HEK293T (cell line): ENCODE measurements around the gene FLII.

ENCODE experiments used
- CTCF ChIA-PET: fragments of 350-600 bp; formaldehyde crosslinking; extraction: SDS; loops from one replicate; lab custom pipeline; 2021; ENCODE audit warnings: antibody characterized with exemption, inconsistent platforms; lab: Yijun Ruan, JAX
- POLR2A ChIA-PET: fragments of 350-600 bp; formaldehyde crosslinking; extraction: SDS; loops from one replicate; lab custom pipeline; 2020; ENCODE audit warnings: antibody characterized with exemption, inconsistent platforms; lab: Yijun Ruan, JAX
- DNase-seq: peaks from one replicate; pipeline ENCODE4 v3.0.0; 2012; ENCODE audit warnings: mixed read lengths; ENCODE audit errors: extremely low spot score
- ARNT ChIP-seq: fragments of 450-650 bp; IDR thresholded peaks from 2 replicates; pipeline ENCODE4 v1.6.1; 2017; ENCODE audit warnings: mild to moderate bottlenecking
- BHLHE40 ChIP-seq: fragments of 450-650 bp; IDR thresholded peaks from 2 replicates; pipeline ENCODE4 v1.6.1; 2016; ENCODE audit warnings: mild to moderate bottlenecking, moderate library complexity, borderline replicate concordance
- CTBP1 ChIP-seq: fragments of 450-650 bp; IDR thresholded peaks from 2 replicates; pipeline ENCODE4 v1.6.1; 2016; ENCODE audit warnings: borderline replicate concordance
- ELF4 ChIP-seq: fragments of 450-650 bp; IDR thresholded peaks from 2 replicates; pipeline ENCODE4 v1.6.1; 2017; ENCODE audit warnings: antibody characterized with exemption
- FOXA1 ChIP-seq: fragments of 450-650 bp; IDR thresholded peaks from 2 replicates; pipeline ENCODE4 v1.6.1; 2016; ENCODE audit warnings: mild to moderate bottlenecking
- FOXK2 ChIP-seq: fragments of 450-650 bp; IDR thresholded peaks from 2 replicates; pipeline ENCODE4 v1.6.1; 2016; ENCODE audit warnings: mild to moderate bottlenecking
- FOXM1 ChIP-seq: fragments of 450-650 bp; IDR thresholded peaks from 2 replicates; pipeline ENCODE4 v1.6.1; 2017; ENCODE audit warnings: mild to moderate bottlenecking, borderline replicate concordance
- HDGF ChIP-seq: fragments of 450-650 bp; IDR thresholded peaks from 2 replicates; pipeline ENCODE4 v1.6.1; 2017; ENCODE audit warnings: antibody characterized with exemption, borderline replicate concordance
- L3MBTL2 ChIP-seq: fragments of 450-650 bp; conservative IDR thresholded peaks from 2 replicates; pipeline ENCODE4 v1.6.1; 2016; ENCODE audit warnings: mild to moderate bottlenecking
- LEF1 ChIP-seq: fragments of 450-650 bp; IDR thresholded peaks from 2 replicates; pipeline ENCODE4 v1.6.1; 2017; ENCODE audit warnings: mild to moderate bottlenecking, borderline replicate concordance
- NFRKB ChIP-seq: fragments of 450-650 bp; IDR thresholded peaks from 2 replicates; pipeline ENCODE4 v1.6.1; 2016; ENCODE audit warnings: mild to moderate bottlenecking, moderate library complexity
- PKNOX1 ChIP-seq: fragments of 450-650 bp; IDR thresholded peaks from 2 replicates; pipeline ENCODE4 v1.6.1; 2016
- SP1 ChIP-seq: fragments of 450-650 bp; IDR thresholded peaks from 2 replicates; pipeline ENCODE4 v1.6.1; 2017
- SUZ12 ChIP-seq: fragments of 450-650 bp; IDR thresholded peaks from 2 replicates; pipeline ENCODE4 v1.6.1; 2016; ENCODE audit warnings: mild to moderate bottlenecking
- TARDBP ChIP-seq: fragments of 450-650 bp; IDR thresholded peaks from 2 replicates; pipeline ENCODE4 v1.6.1; 2016
- ZNF384 ChIP-seq: fragments of 450-650 bp; IDR thresholded peaks from 2 replicates; pipeline ENCODE4 v1.6.1; 2016

The FLII gene

GRCh38 chr17:18234853-18235380, 23.6 kb downstream of the FLII start:
- DNase-seq: no peak
- CTCF ChIA-PET: no interaction called here
- POLR2A ChIA-PET: interaction anchor here (1.3 kb wide), 1 partner anchor 14 kb away, joined by 4 read pairs; no protein-coding TSS in a partner anchor
- TF ChIP-seq TARDBP (no peak), LEF1 (no peak), CTBP1 (no peak), FOXA1 (no peak), BHLHE40 (no peak), ARNT (no peak), SUZ12 (no peak), ELF4 (no peak), NFRKB (no peak), ZNF384 (no peak), PKNOX1 (no peak), FOXK2 (no peak), HDGF (no peak), L3MBTL2 (no peak), FOXM1 (no peak)

GRCh38 chr17:18233803-18234518, 24.6 kb downstream of the FLII start:
- ChIA-PET POLR2A (interaction anchor here (1.3 kb wide), 1 partner anchor 13 kb away, joined by 4 read pairs; no protein-coding TSS in a partner anchor), CTCF (no interaction called here)
- DNase-seq: no peak
- no peak for TF ChIP-seq SUZ12
- TF ChIP-seq HDGF: no peak
- TF ChIP-seq NFRKB: no peak
- TF ChIP-seq TARDBP: no peak

- ChIA-PET CTCF (no interaction called here), POLR2A (interaction anchor here (1.1 kb wide), 1 partner anchor 25 kb away, joined by 3 read pairs; no protein-coding TSS in a partner anchor)
- TF ChIP-seq SUZ12 (no peak), FOXK2 (no peak), ELF4 (no peak), TARDBP (no peak), FOXA1 (no peak), CTBP1 (no peak), ARNT (no peak), HDGF (no peak), LEF1 (no peak), PKNOX1 (no peak), FOXM1 (no peak), NFRKB (no peak), L3MBTL2 (no peak), BHLHE40 (no peak), ZNF384 (no peak), SP1 (no peak)
- DNase-seq: no peak
These were observed 27.4 kb downstream of the FLII start for GRCh38 chr17:18231164-18231563.

GRCh38 chr17:18230288-18231141, 28.0 kb downstream of the FLII start:
- no peak for DNase-seq
- POLR2A ChIA-PET: no interaction called here

GRCh38 chr17:18229771-18230170, 28.8 kb downstream of the FLII start:
- no peak for DNase-seq
- no peak for TF ChIP-seq CTBP1
- no peak for TF ChIP-seq FOXM1
- no peak for TF ChIP-seq FOXK2
- ChIA-PET CTCF (no interaction called here), POLR2A (interaction anchor here (0.6 kb wide), 1 partner anchor 10 kb away, joined by 3 read pairs; no protein-coding TSS in a partner anchor)

More at GRCh38 chr17:18230288-18231141, 28.0 kb downstream of the FLII start:
- no peak for TF ChIP-seq ELF4
- TF ChIP-seq FOXM1: no peak
- no peak for TF ChIP-seq HDGF
- CTCF ChIA-PET: no interaction called here

GRCh38 chr17:18229254-18229653, 29.3 kb downstream of the FLII start:
- ChIA-PET POLR2A (interaction anchor here (0.6 to 1.4 kb wide), 2 partner anchors 8 to 10 kb away, joined by 3 read pairs; no protein-coding TSS in a partner anchor), CTCF (no interaction called here)
- TF ChIP-seq L3MBTL2 (no peak), SUZ12 (no peak), ELF4 (no peak), CTBP1 (no peak), LEF1 (no peak), FOXA1 (no peak), FOXM1 (no peak), FOXK2 (no peak), ARNT (no peak), BHLHE40 (no peak), PKNOX1 (no peak), ZNF384 (no peak), SP1 (no peak), TARDBP (no peak), HDGF (no peak)
- DNase-seq: no peak
